ENCODE measurements around the gene B4GALT5. TPM values are rescaled to one million over a fixed set of nuclear protein-coding genes. Genes with fewer than 3 reads are reported as not detected.

Gene B4GALT5
- total RNA-seq, 1 experiment from 2014 or later, result 77.0 TPM

DNA sequence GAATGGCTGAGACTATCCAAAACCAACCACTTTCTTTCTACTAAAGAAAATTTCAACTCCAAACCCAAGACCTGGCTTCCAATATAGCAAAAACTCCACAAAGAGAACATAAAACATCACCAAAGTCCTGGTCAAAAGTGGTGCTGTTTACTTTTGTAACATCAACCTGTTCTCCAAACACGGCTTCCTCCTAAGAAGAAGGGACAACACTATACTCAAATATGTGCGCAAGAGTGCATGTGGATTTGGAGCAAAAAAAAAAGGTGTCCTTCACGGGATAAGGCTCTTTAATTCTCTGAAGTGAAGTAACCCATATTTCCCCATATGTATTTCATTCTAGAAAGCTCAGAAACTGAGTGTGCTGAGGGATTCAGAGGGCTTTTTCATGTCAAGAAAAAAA is 6.6 kb downstream of the B4GALT5 start:
- peaks cover 2 to 20% (median 12%) of the 10 kb centered on the region in 3 experiments; a peak in 5 of 7 replicates for H3K36me3 Mint-ChIP-seq (ENCODE audit: insufficient read depth in 1 of 3, low read depth in 3 of 3)
- no peaks in the 10 kb centered on the region for H3K23me2 ChIP-seq (ENCODE audit: insufficient read length, low read depth, low read length, poor library complexity, severe bottlenecking)
- H2BK120ac ChIP-seq (ENCODE audit: low read depth, low read length, poor library complexity, severe bottlenecking), result no peak overlapping the region
- H3K9me3 ChIP-seq (ENCODE audit: control insufficient read depth, low read depth, low read length), result no peaks in the 10 kb centered on the region
- H4K5ac ChIP-seq (ENCODE audit: insufficient read length, low read depth, low read length), result no peak overlapping the region
- H3K56ac ChIP-seq (ENCODE audit: insufficient read length, low read depth, low read length), result no peak overlapping the region
- no peak overlapping the region for H3K23ac ChIP-seq (ENCODE audit: insufficient read length, low read depth, low read length)
- no peak overlapping the region for H4K8ac ChIP-seq (replicated peaks; ENCODE audit: insufficient read length, low read depth, low read length)
- no peak overlapping the region for H2BK15ac ChIP-seq (ENCODE audit: low read depth, low read length)
- no peak overlapping the region for H3K9ac ChIP-seq (ENCODE audit: extremely low read depth, insufficient read length, low read length)
- no peak overlapping the region for H3K4ac ChIP-seq (ENCODE audit: low read depth, low read length)
- TF ChIP-seq, protein P1, sequence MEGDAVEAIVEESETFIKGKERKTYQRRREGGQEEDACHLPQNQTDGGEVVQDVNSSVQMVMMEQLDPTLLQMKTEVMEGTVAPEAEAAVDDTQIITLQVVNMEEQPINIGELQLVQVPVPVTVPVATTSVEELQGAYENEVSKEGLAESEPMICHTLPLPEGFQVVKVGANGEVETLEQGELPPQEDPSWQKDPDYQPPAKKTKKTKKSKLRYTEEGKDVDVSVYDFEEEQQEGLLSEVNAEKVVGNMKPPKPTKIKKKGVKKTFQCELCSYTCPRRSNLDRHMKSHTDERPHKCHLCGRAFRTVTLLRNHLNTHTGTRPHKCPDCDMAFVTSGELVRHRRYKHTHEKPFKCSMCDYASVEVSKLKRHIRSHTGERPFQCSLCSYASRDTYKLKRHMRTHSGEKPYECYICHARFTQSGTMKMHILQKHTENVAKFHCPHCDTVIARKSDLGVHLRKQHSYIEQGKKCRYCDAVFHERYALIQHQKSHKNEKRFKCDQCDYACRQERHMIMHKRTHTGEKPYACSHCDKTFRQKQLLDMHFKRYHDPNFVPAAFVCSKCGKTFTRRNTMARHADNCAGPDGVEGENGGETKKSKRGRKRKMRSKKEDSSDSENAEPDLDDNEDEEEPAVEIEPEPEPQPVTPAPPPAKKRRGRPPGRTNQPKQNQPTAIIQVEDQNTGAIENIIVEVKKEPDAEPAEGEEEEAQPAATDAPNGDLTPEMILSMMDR (conservative IDR thresholded peaks at IDR 0.05), result no peak
- H3K4me1 Mint-ChIP-seq, result peaks cover 60 to 69% of the 10 kb centered on the region in 2 experiments
- peaks cover 5% of the 10 kb centered on the region for H3K79me1 ChIP-seq (ENCODE audit: insufficient read depth, low read depth, low read length, poor library complexity, severe bottlenecking)
- no peaks in the 10 kb centered on the region for H3K9me3 Mint-ChIP-seq
- no peak overlapping the region for H2AK5ac ChIP-seq (ENCODE audit: insufficient read length, low read length)
- H4K20me1 ChIP-seq (ENCODE audit: control insufficient read depth, insufficient read depth, insufficient read length), result no peaks in the 10 kb centered on the region
- no peaks in the 10 kb centered on the region for H3K27me3 ChIP-seq (ENCODE audit: insufficient read depth, low read length)
- peaks cover 59% of the 10 kb centered on the region for H3K79me2 ChIP-seq (ENCODE audit: insufficient read depth, low read length)
- no peak overlapping the region for H3K18ac ChIP-seq (ENCODE audit: insufficient read length, low read depth, low read length)
- H3T11ph ChIP-seq (ENCODE audit: low read length), result no peak overlapping the region
- H4K91ac ChIP-seq (ENCODE audit: insufficient read length, low read depth, low read length), result no peak overlapping the region
- no peak for DNase-seq
- no peak overlapping the region for H3K4me3 Mint-ChIP-seq
- H2BK20ac ChIP-seq (ENCODE audit: low read depth, low read length, poor library complexity, severe bottlenecking), result no peak overlapping the region
- H2BK12ac ChIP-seq (ENCODE audit: insufficient read length, low read depth, low read length), result no peak overlapping the region
- H3K27ac ChIP-seq (ENCODE audit: insufficient read length, low read depth, low read length), result no peak overlapping the region
- H2BK5ac ChIP-seq (ENCODE audit: insufficient read length, low read length), result no peak overlapping the region
- H3K27me3 Mint-ChIP-seq (ENCODE audit: low read depth), result no peaks in the 10 kb centered on the region
- H3K14ac ChIP-seq (ENCODE audit: insufficient read depth, low read length), result no peak overlapping the region
- H2AFZ ChIP-seq (ENCODE audit: low read length), result no peak overlapping the region
- peaks cover 8% of the 10 kb centered on the region; the same call in 1 of the 2 replicates for H3K4me1 ChIP-seq (ENCODE audit: insufficient read depth, low read length)
- H3K27ac Mint-ChIP-seq, result 0 out of 7 replicates have a peak overlapping the region, but pooled peaks of 1 of the 3 experiments have one; percentile 80
- H3K4me2 ChIP-seq (ENCODE audit: insufficient read depth, insufficient read length, low read length), result no peak overlapping the region
- WGBS (ENCODE audit: extremely low coverage, insufficient read length, low lambda C conversion rate), result no CpG with 5 or more reads among the region's 3 CpGs
